ENCODE data around the gene OR2Y1. TPM values are rescaled to one million over a fixed set of nuclear protein-coding genes. Genes with fewer than 3 reads are reported as not detected.
A peak's percentile ranks its signal among the peaks of the same experiment; 100 is the strongest.
"Not testable (repeated sequence)": the region's sequence is repeated elsewhere in the genome, so short reads cannot be mapped to it uniquely, and the experiment has no call there.

The OR2Y1 gene
- not detected for total RNA-seq

GRCh38 chr5:180739958-180740357, at the start of gene OR2Y1:
OR2Y1 (minus strand) TSS chr5:180740058; CDS start chr5:180740058, 0 bp downstream.
- no peak within 1 kb of the TSS for H3K27ac Mint-ChIP-seq
- no peak within 1 kb of the TSS for H3K4me3 Mint-ChIP-seq
- peaks cover 31% of the 10 kb centered on the region for H3K27me3 Mint-ChIP-seq
- H3K36me3 Mint-ChIP-seq (ENCODE audit: low read depth): no peaks in the 10 kb centered on the region
- H3K4me1 Mint-ChIP-seq: no peaks in the 10 kb centered on the region
- no peaks in the 10 kb centered on the region for H3K9me3 Mint-ChIP-seq
- no peak for ATAC-seq (replicated peaks)

- Mint-ChIP-seq H3K27ac (peak overlapping the region; percentile 77), H3K4me1 (peaks cover 21% of the 10 kb centered on the region), H3K36me3 (ENCODE audit: low read depth) (peaks cover 63% of the 10 kb centered on the region)
- H3K27me3 Mint-ChIP-seq; H3K4me3 Mint-ChIP-seq; H3K9me3 Mint-ChIP-seq; ATAC-seq (replicated peaks): not testable (repeated sequence)
These were observed 49.0 kb upstream of the OR2Y1 start for GRCh38 chr5:180788651-180789410.

GRCh38 chr5:180787711-180788431, 48.0 kb upstream of the OR2Y1 start:
- H3K9me3 Mint-ChIP-seq: no peaks in the 10 kb centered on the region
- H3K4me3 Mint-ChIP-seq: no peak overlapping the region
- ATAC-seq (replicated peaks): no peak
- peaks cover 54% of the 10 kb centered on the region for H3K36me3 Mint-ChIP-seq (ENCODE audit: low read depth)
- no peaks in the 10 kb centered on the region for H3K27me3 Mint-ChIP-seq
- peak overlapping the region; percentile 77 for H3K27ac Mint-ChIP-seq
- peaks cover 15% of the 10 kb centered on the region for H3K4me1 Mint-ChIP-seq

GRCh38 chr5:180786531-180787398, 46.9 kb upstream of the OR2Y1 start:
- H3K27me3 Mint-ChIP-seq: no peaks in the 10 kb centered on the region
- peak overlapping the region; percentile 70 for H3K27ac Mint-ChIP-seq
- H3K36me3 Mint-ChIP-seq (ENCODE audit: low read depth): peaks cover 43% of the 10 kb centered on the region
- no peak overlapping the region for H3K4me3 Mint-ChIP-seq
- peaks cover 21% of the 10 kb centered on the region for H3K4me1 Mint-ChIP-seq
- no peak for ATAC-seq (replicated peaks)
- no peaks in the 10 kb centered on the region for H3K9me3 Mint-ChIP-seq

- ATAC-seq (replicated peaks): no peak
- Mint-ChIP-seq H3K36me3 (ENCODE audit: low read depth) (peaks cover 33% of the 10 kb centered on the region), H3K27ac (peak overlapping the region; percentile 70), H3K4me1 (peaks cover 21% of the 10 kb centered on the region), H3K9me3 (no peaks in the 10 kb centered on the region), H3K4me3 (no peak overlapping the region), H3K27me3 (no peaks in the 10 kb centered on the region)
These were observed 46.0 kb upstream of the OR2Y1 start for GRCh38 chr5:180785794-180786221.

GRCh38 chr5:180785121-180785781, 45.4 kb upstream of the OR2Y1 start:
- Mint-ChIP-seq H3K27ac (peak overlapping the region; percentile 70), H3K9me3 (no peaks in the 10 kb centered on the region), H3K4me3 (no peak overlapping the region), H3K36me3 (ENCODE audit: low read depth) (peaks cover 27% of the 10 kb centered on the region), H3K27me3 (no peaks in the 10 kb centered on the region), H3K4me1 (peaks cover 17% of the 10 kb centered on the region)
- no peak for ATAC-seq (replicated peaks)

GRCh38 chr5:180784497-180785097, 44.7 kb upstream of the OR2Y1 start:
- Mint-ChIP-seq H3K4me3 (no peak overlapping the region), H3K27ac (peak overlapping the region; percentile 70), H3K4me1 (peaks cover 15% of the 10 kb centered on the region), H3K36me3 (ENCODE audit: low read depth) (peaks cover 21% of the 10 kb centered on the region), H3K9me3 (no peaks in the 10 kb centered on the region), H3K27me3 (no peaks in the 10 kb centered on the region)
- ATAC-seq (replicated peaks): peak; percentile 72

- Mint-ChIP-seq H3K36me3 (ENCODE audit: low read depth) (peaks cover 10% of the 10 kb centered on the region), H3K4me1 (peaks cover 15% of the 10 kb centered on the region), H3K9me3 (no peaks in the 10 kb centered on the region), H3K4me3 (no peak overlapping the region), H3K27ac (no peak overlapping the region), H3K27me3 (no peaks in the 10 kb centered on the region)
- no peak for ATAC-seq (replicated peaks)
These were observed 43.6 kb upstream of the OR2Y1 start for GRCh38 chr5:180783340-180784052.

GRCh38 chr5:180782748-180783147, 42.9 kb upstream of the OR2Y1 start:
- ATAC-seq (replicated peaks): no peak
- peaks cover 3% of the 10 kb centered on the region for H3K36me3 Mint-ChIP-seq (ENCODE audit: low read depth)
- H3K4me3 Mint-ChIP-seq: no peak overlapping the region

GRCh38 chr5:180781900-180782326, 42.1 kb upstream of the OR2Y1 start:
- not testable (repeated sequence) for ATAC-seq (replicated peaks); H3K27me3 Mint-ChIP-seq; H3K4me3 Mint-ChIP-seq; H3K9me3 Mint-ChIP-seq; H3K36me3 Mint-ChIP-seq (ENCODE audit: low read depth)
- Mint-ChIP-seq H3K4me1 (peaks cover 11% of the 10 kb centered on the region), H3K27ac (peak overlapping the region; percentile 22)

More at GRCh38 chr5:180782748-180783147, 42.9 kb upstream of the OR2Y1 start:
- Mint-ChIP-seq H3K27ac (peak overlapping the region; percentile 22), H3K27me3 (no peaks in the 10 kb centered on the region), H3K4me1 (peaks cover 15% of the 10 kb centered on the region), H3K9me3 (no peaks in the 10 kb centered on the region)

- H3K27ac Mint-ChIP-seq: peak overlapping the region; percentile 41
- H3K4me3 Mint-ChIP-seq: no peak overlapping the region
- no peak for ATAC-seq (replicated peaks)
- no peaks in the 10 kb centered on the region for H3K27me3 Mint-ChIP-seq
- no peaks in the 10 kb centered on the region for H3K9me3 Mint-ChIP-seq
- H3K4me1 Mint-ChIP-seq: peaks cover 6% of the 10 kb centered on the region
- no peaks in the 10 kb centered on the region for H3K36me3 Mint-ChIP-seq (ENCODE audit: low read depth)
These were observed 40.2 kb upstream of the OR2Y1 start for GRCh38 chr5:180779985-180780610.

- H3K4me3 Mint-ChIP-seq: no peak overlapping the region
- peaks cover 3% of the 10 kb centered on the region for H3K9me3 Mint-ChIP-seq
- no peaks in the 10 kb centered on the region for H3K36me3 Mint-ChIP-seq (ENCODE audit: low read depth)
- no peak for ATAC-seq (replicated peaks)
- peaks cover 11% of the 10 kb centered on the region for H3K27me3 Mint-ChIP-seq
- peaks cover 1% of the 10 kb centered on the region for H3K4me1 Mint-ChIP-seq
- no peak overlapping the region for H3K27ac Mint-ChIP-seq
These were observed 37.6 kb upstream of the OR2Y1 start for GRCh38 chr5:180777475-180777874.

- H3K9me3 Mint-ChIP-seq: peaks cover 3% of the 10 kb centered on the region
- no peaks in the 10 kb centered on the region for H3K4me1 Mint-ChIP-seq
- H3K36me3 Mint-ChIP-seq (ENCODE audit: low read depth): no peaks in the 10 kb centered on the region
- H3K27me3 Mint-ChIP-seq: peaks cover 11% of the 10 kb centered on the region
- no peak overlapping the region for H3K27ac Mint-ChIP-seq
- no peak for ATAC-seq (replicated peaks)
- no peak overlapping the region for H3K4me3 Mint-ChIP-seq
These were observed 36.5 kb upstream of the OR2Y1 start for GRCh38 chr5:180776376-180776775.

All from activated T-helper 17 cell treated with anti-CD3 and anti-CD28 coated beads, Interleukin-2, amount 50 U/mL, for 72 hours (primary cell).